Measurements from ENCODE around the gene HMX3.

Gene HMX3

DNA sequence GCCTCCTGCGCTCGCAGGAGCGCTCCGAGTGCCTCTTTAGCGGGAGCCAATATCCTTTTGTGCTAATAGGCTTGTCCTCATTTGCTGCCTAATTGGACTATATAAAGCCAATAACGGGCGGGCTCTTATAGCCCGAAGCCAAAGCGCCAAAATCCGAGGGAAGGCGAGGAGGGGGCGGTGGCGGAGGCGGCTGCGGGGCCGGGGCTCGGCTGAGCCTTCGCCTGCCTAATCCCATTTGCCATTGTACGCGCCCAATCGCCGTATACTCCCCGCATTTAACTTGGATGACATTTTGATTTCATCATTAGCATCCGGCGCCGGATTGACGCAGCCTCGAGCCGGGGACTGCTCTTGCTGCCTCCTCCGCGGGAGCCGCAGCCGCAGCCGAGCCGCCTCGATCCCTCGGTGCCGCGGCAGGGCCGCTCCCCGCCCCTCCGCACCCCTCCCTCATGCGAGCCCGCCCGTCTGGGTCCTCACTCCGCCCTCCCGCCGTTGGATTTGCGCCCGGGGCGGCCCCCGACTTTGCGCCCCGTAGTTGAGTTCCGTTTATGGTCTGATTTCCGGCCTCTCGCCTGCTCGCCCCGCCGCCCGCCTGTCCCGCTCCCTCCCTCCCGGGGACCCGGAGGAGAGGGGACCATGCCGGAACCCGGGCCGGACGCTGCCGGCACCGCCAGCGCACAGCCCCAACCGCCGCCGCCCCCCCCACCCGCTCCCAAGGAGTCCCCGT lies at the start of gene HMX3:
TSS of gene HMX3 (plus strand) at position 556 of the 727 bp plus-strand sequence. CDS start at position 637, 81 bp downstream.
- DNase-seq: peak; percentile 78

DNA sequence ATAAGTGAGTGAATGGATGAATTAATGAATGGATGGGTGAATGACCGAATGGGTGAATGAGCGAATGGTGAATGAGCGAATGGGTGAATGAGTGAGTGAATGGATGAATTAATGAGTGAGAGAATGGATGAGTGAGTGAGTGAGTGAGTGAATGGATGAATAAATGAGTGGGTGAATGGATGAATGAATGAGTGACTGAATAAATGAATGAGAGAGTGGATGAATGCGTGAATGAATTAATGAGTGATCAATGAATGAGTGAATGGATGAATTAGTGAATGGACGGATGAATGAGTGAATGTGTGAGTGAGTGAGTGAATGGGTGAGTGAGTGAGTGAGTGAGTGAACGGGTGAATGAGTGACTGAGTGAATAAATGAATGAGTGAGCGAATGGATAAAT lies 49.5 kb upstream of the HMX3 start:
- DNase-seq: no peak

DNA sequence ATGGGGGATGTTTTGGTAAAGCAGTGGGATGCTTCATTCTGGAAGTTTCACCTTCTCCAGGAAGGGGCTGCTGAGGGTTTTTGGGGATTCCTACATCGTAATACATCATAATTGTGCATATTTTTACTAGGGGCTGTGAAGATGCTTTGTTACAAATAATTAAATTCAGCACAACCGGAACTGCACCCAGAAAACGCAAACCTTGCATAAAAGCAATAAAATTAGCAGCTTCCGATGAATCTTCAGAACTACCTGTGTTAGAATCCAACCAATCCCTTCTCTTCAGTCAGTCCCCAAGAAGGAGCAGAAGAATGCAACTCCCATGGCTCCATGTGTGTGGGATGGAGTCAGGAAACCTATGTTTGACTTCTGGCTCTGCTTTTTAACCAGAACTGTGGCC lies 48.4 kb upstream of the HMX3 start:
- no peak for DNase-seq

DNA sequence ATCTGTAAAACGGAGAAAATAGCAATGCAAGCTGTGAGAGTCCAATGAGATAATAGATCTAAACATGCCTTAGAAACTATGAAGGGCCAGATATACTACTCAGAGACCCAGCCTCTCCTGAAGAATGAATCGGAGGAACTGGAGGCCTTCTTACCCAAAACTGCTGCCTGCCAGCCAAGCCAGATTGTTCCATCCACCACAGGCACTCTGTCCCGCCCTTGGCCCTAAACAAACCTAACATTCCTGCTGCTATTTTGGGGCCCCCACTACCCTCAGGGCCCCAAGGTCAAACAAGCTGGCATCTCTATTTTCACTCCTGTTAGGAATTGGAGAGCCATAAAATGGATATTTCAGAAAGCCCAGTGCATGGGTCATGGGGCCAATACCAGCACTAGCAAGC lies 48.0 kb upstream of the HMX3 start:
- no peak for DNase-seq

DNA sequence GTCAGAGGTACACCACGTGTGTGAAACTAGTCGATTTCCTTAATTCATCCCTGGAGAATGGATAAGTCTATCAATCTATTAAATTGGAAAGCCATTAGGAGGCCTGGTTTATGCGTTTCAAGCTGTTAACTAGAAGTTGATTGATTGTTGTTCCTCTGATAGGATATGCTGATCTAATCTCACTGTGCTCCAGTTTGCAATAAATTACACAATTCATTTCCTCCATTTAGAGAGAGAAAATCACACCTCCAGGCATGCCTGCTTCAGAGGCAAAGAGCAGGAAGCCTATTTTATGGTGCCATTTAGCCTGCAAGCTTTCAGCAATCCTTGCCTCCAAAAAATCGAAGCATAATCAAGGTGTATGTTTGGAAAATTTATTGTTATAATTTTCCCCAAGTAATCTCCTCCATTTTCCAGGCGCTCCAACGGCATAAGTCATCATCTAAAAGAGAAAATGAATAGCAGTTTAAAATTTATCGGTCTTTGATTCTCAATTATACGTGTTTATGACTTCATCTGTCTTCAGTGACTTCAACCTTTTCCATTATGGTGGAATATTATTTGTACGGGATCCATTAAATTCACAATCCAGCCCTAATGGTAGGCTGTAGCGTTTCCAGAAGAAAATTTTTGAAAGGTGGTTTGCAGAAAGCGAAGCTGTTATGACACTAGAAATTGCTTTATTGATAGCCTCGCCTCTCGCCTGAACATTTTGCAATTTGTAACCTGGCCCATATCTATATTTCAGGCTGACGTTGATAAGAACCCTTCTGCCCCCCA lies 42.9 kb upstream of the HMX3 start:
- no peak for DNase-seq

DNA sequence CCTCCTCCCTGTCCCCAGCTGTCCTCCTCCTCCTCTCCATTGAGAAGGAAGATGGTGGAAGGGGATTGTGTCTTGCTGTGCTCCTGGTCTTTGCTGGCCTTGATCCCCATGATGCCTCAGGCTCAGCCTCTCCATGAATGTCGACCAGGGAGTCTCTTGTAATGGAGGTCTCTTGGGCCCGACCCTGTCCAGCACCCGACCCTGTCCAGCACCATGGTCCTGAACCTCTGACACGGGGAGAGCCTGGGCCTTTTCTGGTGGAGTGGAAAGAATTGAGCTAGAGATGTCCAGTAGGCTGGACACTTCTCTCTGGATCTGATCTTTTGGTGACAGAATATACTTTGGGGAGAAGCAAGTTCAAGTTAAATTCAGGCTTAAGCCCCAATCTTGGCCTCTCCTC lies 42.3 kb upstream of the HMX3 start:
- DNase-seq: no peak

DNA sequence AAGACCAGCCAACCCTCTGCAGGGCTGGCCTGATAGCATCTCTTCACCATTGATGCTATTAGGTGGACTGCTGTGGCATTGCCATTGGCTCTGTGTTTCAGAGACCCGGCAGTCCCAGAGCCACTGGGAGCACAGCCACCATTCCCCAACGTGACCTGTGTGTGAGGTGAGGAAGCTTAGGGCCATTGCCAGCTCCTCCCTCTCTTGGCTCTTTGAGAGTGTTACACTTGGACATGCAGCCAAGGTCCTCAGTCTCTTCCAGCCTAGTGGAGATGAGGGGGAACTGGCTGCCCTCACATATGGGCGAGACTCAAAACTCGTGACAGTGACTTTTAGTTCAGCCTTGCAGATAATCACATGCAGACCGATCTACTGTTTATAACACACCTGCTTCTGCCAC lies 39.3 kb upstream of the HMX3 start:
- no peak for DNase-seq

DNA sequence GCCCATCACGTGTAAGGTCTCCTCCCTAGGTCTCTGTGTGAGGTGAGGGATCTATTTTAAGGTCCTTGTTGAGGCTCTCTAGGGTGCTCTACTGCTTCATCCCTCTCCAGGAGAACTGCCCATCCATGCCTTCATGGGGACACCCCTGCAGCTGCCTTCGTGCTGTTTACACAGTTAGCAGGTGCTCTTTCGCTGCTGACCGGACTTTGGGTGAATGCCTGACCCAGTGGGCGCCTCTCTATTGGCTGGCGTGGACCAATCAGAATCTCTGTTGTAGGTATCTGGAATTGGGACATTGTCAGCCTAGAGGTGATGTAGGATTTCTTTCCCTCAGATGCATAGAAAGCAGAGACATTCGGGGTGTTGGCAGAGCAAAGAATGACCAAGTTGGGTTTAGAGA lies 38.7 kb upstream of the HMX3 start:
- no peak for DNase-seq

DNA sequence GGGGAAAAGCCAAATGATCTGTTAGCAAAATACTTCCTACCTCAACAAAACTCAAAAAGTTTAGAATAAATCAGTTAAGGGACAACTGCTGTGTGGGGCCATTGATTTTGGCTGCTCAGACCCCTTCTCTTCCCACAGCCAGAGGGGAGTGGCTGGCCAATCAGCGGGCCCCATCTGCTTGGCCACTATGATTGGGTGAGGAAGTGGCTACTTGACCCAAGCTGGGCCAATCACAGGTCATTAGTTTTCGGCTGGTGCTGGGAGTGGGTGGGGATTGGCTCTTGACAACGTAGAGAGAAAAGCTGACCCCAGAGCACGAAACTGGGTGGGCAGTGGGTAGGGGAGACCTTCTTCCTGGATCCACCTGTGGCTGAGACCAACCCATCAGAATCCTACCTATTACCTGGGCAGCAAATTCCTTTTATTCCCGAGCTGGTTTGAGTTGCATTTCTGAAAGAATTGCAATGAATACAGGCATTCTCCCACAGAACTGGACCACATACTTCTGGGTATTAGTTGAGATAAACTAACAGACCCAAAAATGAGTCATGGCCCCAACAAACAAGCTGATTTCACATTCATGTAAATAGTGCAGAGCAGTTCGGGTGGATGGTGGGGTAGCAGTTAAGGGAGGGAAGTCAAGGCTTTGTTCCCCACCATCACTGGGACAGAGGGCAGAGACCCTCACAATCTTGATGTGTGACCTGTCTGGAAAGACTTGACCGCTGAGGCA lies 35.6 kb upstream of the HMX3 start:
- DNase-seq: no peak

DNA sequence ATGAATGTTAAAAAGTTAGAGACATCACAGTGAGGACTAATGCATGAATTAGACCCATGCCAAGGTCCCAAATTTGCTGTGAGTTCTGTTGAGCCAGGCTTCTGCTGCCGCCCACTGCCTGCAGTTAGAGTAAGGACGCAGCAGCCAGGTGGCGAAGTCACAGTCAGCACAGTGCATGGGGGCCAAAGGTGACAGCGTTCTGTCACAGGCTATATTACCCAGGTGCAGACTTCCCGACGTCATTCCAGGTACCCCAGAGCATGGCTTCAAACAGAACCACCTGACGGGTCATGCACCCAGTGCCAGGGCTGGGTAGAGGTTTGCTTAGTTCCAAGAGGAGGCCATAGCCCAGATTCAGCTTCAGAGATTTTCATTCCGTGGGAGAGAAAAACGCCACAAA lies 33.9 kb upstream of the HMX3 start:
- DNase-seq: no peak

DNA sequence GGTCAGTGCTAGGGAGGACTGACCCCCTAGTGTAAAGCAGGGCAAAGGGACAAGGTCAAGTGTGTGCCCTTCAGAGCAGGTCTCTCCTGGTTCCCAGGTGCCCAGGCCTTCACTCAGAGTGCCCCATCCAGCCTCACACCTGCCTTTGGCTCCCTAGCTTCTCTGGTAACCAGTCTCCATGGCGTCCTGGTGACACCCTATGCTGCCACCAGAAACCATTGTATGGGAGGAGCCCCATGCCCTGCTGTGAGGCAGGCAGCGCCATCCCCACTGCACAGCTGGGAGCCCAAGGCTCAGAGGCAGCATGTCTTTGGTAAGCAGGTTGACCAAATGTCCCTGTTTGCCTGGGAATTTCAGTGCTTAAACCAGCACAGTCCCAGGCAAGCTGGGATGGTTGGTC lies 33.1 kb upstream of the HMX3 start:
- DNase-seq: no peak

DNA sequence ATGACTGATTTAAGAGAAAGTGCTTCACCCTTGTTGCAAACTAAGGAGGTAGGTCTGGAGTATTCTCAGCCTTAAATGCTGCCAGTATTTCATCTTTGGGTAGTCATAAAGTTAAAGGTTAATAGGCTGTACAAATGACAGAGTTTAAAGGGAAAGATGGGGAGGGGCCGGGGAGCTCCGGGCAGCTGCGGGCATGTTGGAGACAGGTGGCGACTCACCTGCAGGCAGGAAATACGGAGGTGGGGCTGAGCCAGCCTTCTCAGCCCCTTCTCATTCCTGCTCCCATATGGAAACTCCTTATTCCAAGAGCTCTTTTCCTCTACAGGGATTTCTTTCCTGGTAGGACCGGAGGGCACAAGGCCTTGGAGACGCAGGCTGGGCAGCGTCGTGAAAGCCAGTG lies 31.8 kb upstream of the HMX3 start:
- no peak for DNase-seq

DNA sequence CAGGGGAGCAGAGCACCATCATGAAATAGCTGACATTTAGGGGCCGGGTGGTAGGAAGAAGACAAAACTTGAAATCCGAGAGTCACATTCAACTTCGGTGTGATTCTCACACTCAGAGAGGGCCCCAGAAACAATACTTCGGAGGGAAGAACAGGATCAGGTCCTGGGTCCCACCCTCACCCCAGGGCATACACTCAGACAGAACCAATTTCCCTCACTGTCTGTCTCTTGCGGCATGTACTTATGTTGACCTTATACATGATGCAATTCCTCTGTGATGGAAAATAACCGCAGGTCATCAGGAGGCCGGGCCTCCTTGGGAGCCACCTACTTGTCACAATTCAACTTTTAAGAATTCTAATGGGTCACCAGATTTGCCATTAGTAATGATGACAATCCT lies 26.3 kb upstream of the HMX3 start:
- DNase-seq: no peak

DNA sequence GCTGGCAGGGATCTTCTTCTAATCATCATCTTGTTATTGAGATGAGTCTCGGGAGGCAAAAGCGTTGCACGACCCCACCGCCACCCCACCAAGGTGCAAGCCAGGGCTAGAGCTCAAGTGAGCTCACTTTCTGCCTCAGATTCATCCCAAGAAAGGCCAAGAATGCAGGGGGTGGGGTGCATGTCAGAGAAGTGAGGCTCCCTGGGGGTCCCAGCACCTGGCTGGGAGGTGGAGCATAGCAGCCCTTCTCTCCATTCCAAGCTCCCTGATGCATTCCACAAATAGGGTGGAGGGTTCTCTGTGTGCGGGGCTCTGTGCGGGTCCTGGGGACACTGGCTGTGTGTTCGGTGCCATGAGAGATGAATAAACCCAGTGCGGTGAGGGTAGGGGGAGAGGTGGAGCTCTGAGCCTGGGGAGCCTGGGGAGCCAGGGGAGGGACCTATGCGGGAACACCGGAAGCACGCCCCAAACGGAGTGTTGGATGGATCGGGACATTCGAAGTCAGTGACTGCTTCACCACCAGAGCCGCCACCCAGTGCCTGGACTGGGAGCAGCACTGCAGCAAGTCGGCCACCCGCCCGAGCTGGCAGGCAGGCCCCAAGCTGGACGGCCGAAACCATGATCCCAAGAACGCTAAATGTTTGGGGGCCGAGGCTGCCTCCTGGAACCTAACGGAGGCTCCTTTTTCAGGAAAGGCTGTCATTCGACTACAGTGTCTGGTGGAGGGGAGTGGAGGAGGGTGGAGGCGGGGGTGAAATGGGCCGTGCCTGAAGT lies 17.9 kb upstream of the HMX3 start:
- DNase-seq: no peak

DNA sequence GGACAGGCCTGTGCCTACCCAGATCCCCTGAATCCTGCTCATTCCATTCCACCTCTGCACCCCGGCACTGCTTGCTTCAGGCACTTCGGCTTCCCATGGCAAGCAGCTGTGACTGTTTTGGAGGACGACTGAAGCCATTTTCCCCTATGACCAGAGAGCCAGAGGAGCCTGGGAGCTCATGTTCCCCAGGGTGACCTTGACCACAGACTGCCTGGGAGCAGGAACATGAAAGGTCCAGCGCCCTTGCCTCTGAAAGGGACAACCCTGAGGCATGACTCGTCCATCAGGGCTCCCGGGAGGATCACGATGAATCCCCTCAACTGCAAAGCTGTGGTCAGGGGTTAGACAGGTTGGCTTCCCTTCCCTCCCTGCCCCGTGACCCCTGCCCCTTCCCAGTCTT lies 16.7 kb upstream of the HMX3 start:
- no peak for DNase-seq

DNA sequence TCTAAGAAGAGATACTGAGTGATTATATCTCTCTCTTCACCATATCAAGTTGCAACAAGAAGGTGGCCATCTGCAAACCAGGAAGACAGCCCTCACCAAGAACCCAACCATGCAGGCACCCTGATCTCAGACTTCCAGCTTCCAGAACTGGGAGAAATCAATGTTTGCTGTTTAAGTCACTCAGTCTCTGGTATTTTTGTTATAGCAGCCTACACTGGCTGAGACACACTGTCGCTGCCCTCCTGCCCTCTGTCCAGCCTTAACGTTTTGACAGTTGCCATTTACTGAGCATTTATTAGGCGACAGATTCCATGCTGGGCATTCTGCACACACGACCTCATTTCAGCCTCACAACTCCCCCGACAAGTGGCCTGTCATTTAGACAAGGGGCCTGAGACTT lies 9.5 kb upstream of the HMX3 start:
- no peak for DNase-seq

DNA sequence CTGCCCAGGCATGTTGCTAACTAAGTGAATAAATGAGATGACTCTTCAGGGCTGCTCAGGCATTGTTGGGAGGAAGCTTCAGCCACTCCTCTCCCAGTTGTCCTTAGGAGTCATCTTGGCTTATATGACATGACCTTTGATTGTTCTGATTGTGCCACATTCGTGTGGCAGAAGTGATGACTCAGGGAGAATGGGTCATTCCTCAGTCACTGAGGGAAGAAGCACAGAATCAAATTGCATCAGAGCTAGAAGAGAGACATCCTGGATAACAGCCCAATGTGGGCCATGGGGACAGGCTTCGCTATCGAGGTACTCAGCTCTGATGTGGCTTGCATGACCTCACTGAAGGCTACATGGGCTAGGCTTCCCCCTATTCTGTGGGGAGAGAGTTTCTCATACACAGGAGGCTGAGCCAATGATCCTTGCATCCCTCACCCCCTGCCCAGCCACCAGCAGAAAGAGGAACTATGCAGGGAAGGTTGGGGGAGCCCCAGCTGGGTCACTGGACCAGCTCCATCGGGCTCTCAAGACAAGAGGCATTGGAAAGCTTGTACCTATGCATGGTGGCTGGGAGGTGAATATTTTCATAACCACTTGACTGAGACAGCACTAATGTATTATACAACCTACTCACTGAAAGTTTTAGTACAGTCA lies 6.0 kb upstream of the HMX3 start:
- DNase-seq: no peak

DNA sequence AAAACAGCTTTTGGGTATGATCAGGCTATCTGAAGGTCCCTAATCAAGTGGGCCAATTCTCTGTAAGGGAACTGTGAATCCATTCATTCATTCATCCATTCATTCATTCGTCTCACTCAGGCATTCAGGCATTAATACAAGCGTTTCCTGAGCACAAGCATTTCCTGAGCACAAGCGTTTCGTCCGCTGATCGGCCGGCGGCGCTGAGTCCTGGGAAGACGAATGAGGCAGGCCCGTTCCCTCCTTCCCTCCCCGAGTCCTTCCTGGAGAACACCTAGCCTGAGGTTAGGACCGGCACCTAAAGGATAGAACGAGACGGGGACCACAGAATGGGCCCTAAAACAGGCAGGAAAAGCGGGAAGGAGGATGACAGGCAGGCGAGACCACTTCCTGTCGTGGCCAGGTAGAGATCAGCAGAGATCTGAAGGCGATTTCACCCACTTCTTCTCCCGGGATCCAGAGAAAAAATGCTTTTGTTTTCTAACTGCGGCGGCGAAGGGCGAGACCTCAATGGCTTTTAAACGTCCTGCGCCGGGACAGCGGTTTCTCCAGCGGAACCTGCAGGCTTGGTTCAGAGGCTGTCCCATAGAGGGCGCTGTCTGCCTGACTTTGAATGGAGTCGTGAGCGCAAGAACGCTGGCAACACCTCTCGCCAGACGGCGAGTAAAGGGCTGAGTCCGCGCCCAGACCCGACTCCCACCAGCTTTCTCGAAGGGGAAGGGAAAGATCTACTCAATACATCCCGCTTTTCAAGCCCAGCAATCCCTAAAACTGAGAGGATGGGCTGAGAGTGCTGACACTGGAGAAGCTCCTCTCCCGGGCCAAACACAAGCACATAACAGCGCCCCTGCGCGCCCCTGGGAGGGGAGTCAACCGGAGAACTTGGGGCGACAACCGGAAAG lies 2.9 kb upstream of the HMX3 start:
- DNase-seq: peak; percentile 94

DNA sequence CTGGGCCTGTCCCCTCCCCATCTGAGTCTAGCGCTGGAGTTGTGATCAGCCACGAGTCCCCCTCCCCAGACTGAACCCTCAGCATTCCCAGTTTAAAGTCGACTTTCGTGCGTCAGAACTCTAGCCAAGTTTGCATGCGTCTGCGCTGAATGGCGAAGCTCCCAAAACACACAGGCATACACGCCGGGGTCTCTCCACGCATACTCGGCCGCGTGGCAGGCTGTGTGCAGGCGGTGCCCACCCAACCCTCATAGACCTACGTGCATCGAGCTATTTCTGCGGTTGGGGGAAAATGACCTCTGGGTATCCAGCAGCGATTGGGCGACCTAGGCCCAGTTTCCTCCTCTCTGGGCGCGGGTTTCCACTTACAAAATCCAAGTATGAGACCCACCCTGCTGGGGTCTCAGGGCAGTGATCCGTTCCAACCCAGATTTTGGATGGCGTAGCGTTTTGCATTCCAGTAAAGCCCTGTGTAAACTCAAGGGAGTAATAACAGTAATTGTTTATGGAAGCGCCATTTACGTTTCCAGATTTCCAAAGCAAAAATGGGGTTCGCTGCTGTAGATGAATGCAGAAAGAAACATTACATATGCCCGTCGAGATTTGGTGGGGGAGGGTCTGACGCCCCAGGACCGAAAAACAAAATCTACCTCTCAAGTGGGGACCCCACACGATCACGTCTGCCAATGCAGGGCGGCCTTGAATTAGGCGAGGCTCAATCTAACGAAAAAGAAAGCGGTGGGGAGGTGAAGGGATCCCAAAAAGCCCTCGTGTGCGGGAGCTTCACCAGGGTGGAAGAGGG lies 2.0 kb upstream of the HMX3 start:
- peak; percentile 58 for DNase-seq

DNA sequence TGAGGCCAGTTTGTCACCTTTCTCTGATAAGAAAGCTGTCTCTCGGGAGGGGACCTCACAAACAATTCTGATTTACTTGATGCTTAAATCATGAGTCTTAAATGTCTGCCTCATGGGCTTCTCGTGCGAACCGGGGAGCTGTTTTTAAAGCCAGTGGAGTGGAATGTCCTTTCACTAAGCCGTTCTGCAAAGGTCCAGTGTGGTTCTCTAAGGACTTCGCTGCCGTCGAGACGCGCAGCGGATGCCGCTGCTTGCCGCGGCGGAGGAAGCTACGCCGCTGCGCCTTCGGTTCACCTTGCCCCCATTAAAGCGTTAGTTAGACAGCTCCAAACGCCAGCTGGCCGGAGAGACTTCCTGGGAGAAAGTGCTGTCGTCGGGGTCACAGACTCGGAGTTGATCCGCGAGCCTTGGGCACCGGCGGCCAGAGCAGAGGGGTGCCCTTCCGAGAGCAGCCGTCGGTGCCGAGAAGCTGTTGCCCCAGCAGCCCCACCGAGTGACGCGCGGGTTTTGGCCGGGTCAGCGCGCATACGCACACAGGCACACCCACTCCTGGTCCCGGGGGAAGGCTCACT lies 1.3 kb upstream of the HMX3 start:
- peak; percentile 60 for DNase-seq
